Thoracic aorta (tissue), 2 donors: ENCODE results near the gene SRSF4. TPM values are rescaled to one million over a fixed set of nuclear protein-coding genes. Genes with fewer than 3 reads are reported as not detected.
"Not testable (repeated sequence)": the region's sequence is repeated elsewhere in the genome, so short reads cannot be mapped to it uniquely, and the experiment has no call there.

Source experiments
- ATAC-seq: fragments of 150-250 bp; one replicate; pipeline ENCODE4 v1.8.0; 2017; ENCODE audit warnings: low read depth; ENCODE audit not compliant: insufficient number of reproducible peaks, low FRiP score
- DNase-seq: peaks from one replicate; pipeline ENCODE4 v3.0.0-alpha.2; 2020; ENCODE audit warnings: low spot score
- H3K27ac ChIP-seq, 2 donors: fragments of 200-600 bp; sonication (generic); 1 replicate in 1 of 2; 2 replicates in 1 of 2; pipeline ENCODE4 v1.5.1; 2016; ENCODE audit warnings: mild to moderate bottlenecking in 2 of 2, moderate library complexity in 2 of 2
- H3K27me3 ChIP-seq: fragments of 200-600 bp; sonication (generic); replicated peaks from 2 replicates; pipeline ENCODE4 v1.6.0; 2016; ENCODE audit warnings: mild to moderate bottlenecking; ENCODE audit not compliant: insufficient read depth
- H3K36me3 ChIP-seq: fragments of 200-600 bp; sonication (generic); one replicate; pipeline ENCODE4 v1.5.1; 2016
- H3K4me1 ChIP-seq, 2 donors: fragments of 200-600 bp; sonication (generic); 1 replicate in 1 of 2; 2 replicates in 1 of 2; pipeline versions ENCODE4 v1.5.1 to v1.6.0; 2016; ENCODE audit warnings: low read depth in 2 of 2, mild to moderate bottlenecking in 1 of 2; ENCODE audit not compliant: control insufficient read depth in 1 of 2
- H3K4me3 ChIP-seq: fragments of 200-600 bp; sonication (generic); 2 replicates; pipeline ENCODE4 v1.5.1; 2016; ENCODE audit warnings: mild to moderate bottlenecking
- H3K9me3 ChIP-seq: fragments of 200-600 bp; sonication (generic); 2 replicates; pipeline ENCODE4 v1.5.1; 2016
- total RNA-seq, 2 donors: library from RNA; depleted of rRNA; stranded (reverse); fragments of >200 nt; gene quantifications; one replicate each; pipeline versions ENCODE4 v1.1.0 to v1.2.3, GENCODE V29; 2016
- TF ChIP-seq, protein P1 (sequence below): fragments of 200-600 bp; sonication (generic); IDR thresholded peaks from one replicate; pipeline ENCODE4 v1.5.1; 2019; ENCODE audit warnings: antibody characterized with exemption

SRSF4 gene
- total RNA-seq, 2 donors from 2014 or later: 52.5 to 96.4 TPM

GRCh38 chr1:29117381-29117780 is 64.3 kb downstream of the SRSF4 start:
- Histone ChIP-seq H3K4me3 (no peak overlapping the region), H3K4me1 (peaks cover 10 to 32% of the 10 kb centered on the region in 2 donors), H3K27ac (no peak overlapping the region), H3K9me3 (no peaks in the 10 kb centered on the region), H3K36me3 (no peaks in the 10 kb centered on the region), H3K27me3 (no peaks in the 10 kb centered on the region)
- DNase-seq (no peak), ATAC-seq (no peak)
- TF ChIP-seq, protein P1, sequence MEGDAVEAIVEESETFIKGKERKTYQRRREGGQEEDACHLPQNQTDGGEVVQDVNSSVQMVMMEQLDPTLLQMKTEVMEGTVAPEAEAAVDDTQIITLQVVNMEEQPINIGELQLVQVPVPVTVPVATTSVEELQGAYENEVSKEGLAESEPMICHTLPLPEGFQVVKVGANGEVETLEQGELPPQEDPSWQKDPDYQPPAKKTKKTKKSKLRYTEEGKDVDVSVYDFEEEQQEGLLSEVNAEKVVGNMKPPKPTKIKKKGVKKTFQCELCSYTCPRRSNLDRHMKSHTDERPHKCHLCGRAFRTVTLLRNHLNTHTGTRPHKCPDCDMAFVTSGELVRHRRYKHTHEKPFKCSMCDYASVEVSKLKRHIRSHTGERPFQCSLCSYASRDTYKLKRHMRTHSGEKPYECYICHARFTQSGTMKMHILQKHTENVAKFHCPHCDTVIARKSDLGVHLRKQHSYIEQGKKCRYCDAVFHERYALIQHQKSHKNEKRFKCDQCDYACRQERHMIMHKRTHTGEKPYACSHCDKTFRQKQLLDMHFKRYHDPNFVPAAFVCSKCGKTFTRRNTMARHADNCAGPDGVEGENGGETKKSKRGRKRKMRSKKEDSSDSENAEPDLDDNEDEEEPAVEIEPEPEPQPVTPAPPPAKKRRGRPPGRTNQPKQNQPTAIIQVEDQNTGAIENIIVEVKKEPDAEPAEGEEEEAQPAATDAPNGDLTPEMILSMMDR: no peak

DNA sequence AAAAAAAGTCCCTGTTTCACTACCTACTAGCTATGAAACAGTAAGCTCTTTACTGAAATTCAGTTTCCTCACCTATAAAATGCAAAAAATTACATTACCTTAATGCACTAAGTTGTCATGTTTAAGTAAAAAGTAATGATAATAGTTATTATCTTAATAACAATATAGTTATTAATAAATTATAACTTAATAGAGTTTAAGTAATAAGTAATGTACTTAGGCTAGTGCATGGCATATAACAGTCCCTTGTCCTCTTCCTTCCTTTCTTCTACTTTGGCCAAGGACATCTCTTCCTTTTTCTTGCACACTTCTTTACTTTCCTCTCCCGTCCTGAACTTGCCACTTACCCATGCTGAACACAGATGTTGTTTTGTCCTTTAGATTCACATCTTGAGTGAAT is 67.0 kb downstream of the SRSF4 start:
- Histone ChIP-seq H3K27ac (no peak overlapping the region), H3K27me3 (no peaks in the 10 kb centered on the region), H3K9me3 (no peaks in the 10 kb centered on the region), H3K4me3 (no peak overlapping the region), H3K36me3 (no peaks in the 10 kb centered on the region), H3K4me1 (peaks cover 3 to 7% of the 10 kb centered on the region in 2 donors)
- TF ChIP-seq, protein P1: no peak
- ATAC-seq (no peak), DNase-seq (no peak)

- no peaks in the 10 kb centered on the region for H3K4me1 ChIP-seq
- ATAC-seq (no peak), DNase-seq (no peak)
- H3K36me3 ChIP-seq: peaks cover 5% of the 10 kb centered on the region
- no peaks in the 10 kb centered on the region for H3K9me3 ChIP-seq
- no peaks in the 10 kb centered on the region for H3K27me3 ChIP-seq
- TF ChIP-seq, protein P1: no peak
- H3K27ac ChIP-seq: no peak overlapping the region
- H3K4me3 ChIP-seq: no peak overlapping the region
Measured at GRCh38 chr1:29113413-29114117, 68.1 kb downstream of the SRSF4 start.

GRCh38 chr1:29112705-29113412 is 68.8 kb downstream of the SRSF4 start:
- no peaks in the 10 kb centered on the region for H3K27me3 ChIP-seq
- DNase-seq (no peak), ATAC-seq (no peak)
- H3K4me3 ChIP-seq: no peak overlapping the region
- H3K4me1 ChIP-seq: no peaks in the 10 kb centered on the region
- H3K27ac ChIP-seq: no peak overlapping the region
- TF ChIP-seq, protein P1: no peak
- H3K36me3 ChIP-seq: peaks cover 5% of the 10 kb centered on the region
- no peaks in the 10 kb centered on the region for H3K9me3 ChIP-seq

- H3K36me3 ChIP-seq, H3K27ac ChIP-seq, DNase-seq, H3K4me1 ChIP-seq, ATAC-seq, H3K4me3 ChIP-seq, H3K27me3 ChIP-seq, H3K9me3 ChIP-seq: not testable (repeated sequence)
Measured at GRCh38 chr1:29108041-29108440, 73.7 kb downstream of the SRSF4 start.
